Measurements from ENCODE around the gene MKLN1. TPM values are rescaled to one million over a fixed set of nuclear protein-coding genes. Genes with fewer than 3 reads are reported as not detected.

Gene MKLN1
- total and polyA plus RNA-seq, 7 donors: 14.7 to 70.8 (median 42.9) TPM

GRCh38 chr7:131483586-131483985 lies 155.9 kb downstream of the MKLN1 start:
- Histone ChIP-seq H3K36me3 (ENCODE audit: insufficient read depth in 1 of 2, low read depth in 1 of 2) (peaks cover 0 to 47% of the 10 kb centered on the region in 2 donors), H3K4me3 (no peak overlapping the region), H3K27ac (no peak overlapping the region), H3K4me1 (peaks cover 10% of the 10 kb centered on the region), H3K27me3 (ENCODE audit: insufficient read depth in 3 of 3, low read length in 2 of 3) (no peaks in the 10 kb centered on the region), H3K9me3 (no peaks in the 10 kb centered on the region)
- TF ChIP-seq, protein P1, sequence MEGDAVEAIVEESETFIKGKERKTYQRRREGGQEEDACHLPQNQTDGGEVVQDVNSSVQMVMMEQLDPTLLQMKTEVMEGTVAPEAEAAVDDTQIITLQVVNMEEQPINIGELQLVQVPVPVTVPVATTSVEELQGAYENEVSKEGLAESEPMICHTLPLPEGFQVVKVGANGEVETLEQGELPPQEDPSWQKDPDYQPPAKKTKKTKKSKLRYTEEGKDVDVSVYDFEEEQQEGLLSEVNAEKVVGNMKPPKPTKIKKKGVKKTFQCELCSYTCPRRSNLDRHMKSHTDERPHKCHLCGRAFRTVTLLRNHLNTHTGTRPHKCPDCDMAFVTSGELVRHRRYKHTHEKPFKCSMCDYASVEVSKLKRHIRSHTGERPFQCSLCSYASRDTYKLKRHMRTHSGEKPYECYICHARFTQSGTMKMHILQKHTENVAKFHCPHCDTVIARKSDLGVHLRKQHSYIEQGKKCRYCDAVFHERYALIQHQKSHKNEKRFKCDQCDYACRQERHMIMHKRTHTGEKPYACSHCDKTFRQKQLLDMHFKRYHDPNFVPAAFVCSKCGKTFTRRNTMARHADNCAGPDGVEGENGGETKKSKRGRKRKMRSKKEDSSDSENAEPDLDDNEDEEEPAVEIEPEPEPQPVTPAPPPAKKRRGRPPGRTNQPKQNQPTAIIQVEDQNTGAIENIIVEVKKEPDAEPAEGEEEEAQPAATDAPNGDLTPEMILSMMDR (IDR thresholded peaks at IDR 0.05): no peak
- DNase-seq (no peak), ATAC-seq (no peak)
- WGBS, 3 donors: 95 to 98% (median 96%) methylated on average over 2 of the region's 2 CpGs
- intact Hi-C loops (cut with DNase I): no loop called here

DNA sequence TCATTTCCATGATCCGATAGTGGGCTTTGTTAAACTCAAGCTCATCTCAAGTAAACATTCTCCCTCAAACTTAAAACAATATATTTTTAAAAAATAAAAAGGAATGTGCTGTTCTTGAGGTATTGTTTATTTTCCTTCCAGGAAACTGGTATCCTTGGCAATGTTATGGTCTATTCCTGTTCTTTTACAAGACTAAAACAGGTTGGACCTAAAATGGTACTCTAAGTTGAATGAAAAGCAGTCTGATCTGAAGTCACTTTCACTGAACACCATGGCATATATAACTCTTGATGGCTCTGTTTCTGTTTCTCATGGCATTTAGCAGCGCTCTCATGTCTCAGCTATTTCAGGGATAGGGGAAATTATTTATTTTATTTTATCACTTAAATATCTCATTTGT lies 158.7 kb downstream of the MKLN1 start:
- no peak overlapping the region for H3K27ac ChIP-seq
- peaks cover 0 to 36% of the 10 kb centered on the region in 2 donors for H3K36me3 ChIP-seq (ENCODE audit: insufficient read depth in 1 of 2, low read depth in 1 of 2)
- no peak for ATAC-seq
- no peaks in the 10 kb centered on the region for H3K27me3 ChIP-seq (ENCODE audit: insufficient read depth in 3 of 3, low read length in 2 of 3)
- no peak overlapping the region for H3K4me3 ChIP-seq
- no peaks in the 10 kb centered on the region for H3K4me1 ChIP-seq
- DNase-seq: no peak
- TF ChIP-seq, protein P1 (IDR thresholded peaks at IDR 0.05): no peak
- intact Hi-C loops (cut with DNase I): no loop called here
- H3K9me3 ChIP-seq: no peaks in the 10 kb centered on the region
- WGBS, 3 donors: 84 to 91% (median 87%) methylated on average over 2 of the region's 2 CpGs

DNA sequence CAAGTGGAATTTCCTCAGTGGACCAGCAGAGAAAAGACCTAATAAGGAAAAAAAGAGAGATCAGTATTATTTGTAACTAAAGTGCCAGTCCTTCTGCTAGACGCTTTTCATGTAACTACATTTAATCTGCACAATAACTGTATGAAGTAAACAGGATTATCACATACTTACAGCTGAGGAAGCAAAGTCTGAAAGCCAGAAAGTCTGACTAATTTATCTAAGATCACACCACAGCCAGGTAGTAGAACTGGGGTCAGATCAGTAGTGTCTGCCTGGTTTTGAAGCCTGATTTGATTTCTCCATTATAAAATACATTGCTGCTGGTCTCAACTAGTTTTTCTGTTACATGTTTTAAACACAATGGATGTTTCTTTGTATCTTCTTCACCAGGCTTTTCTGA lies 159.5 kb downstream of the MKLN1 start:
- intact Hi-C loops (cut with DNase I): no loop called here
- no peak overlapping the region for H3K4me3 ChIP-seq
- peaks cover 0 to 35% of the 10 kb centered on the region in 2 donors for H3K36me3 ChIP-seq (ENCODE audit: insufficient read depth in 1 of 2, low read depth in 1 of 2)
- no peaks in the 10 kb centered on the region for H3K27me3 ChIP-seq (ENCODE audit: insufficient read depth in 3 of 3, low read length in 2 of 3)
- ATAC-seq (no peak), DNase-seq (no peak)
- no peaks in the 10 kb centered on the region for H3K9me3 ChIP-seq
- no peak overlapping the region for H3K27ac ChIP-seq
- WGBS, 3 donors: 81 to 91% (median 83%) methylated on average over 1 of the region's 1 CpG
- TF ChIP-seq, protein P1 (IDR thresholded peaks at IDR 0.05): no peak
- H3K4me1 ChIP-seq: no peaks in the 10 kb centered on the region

DNA sequence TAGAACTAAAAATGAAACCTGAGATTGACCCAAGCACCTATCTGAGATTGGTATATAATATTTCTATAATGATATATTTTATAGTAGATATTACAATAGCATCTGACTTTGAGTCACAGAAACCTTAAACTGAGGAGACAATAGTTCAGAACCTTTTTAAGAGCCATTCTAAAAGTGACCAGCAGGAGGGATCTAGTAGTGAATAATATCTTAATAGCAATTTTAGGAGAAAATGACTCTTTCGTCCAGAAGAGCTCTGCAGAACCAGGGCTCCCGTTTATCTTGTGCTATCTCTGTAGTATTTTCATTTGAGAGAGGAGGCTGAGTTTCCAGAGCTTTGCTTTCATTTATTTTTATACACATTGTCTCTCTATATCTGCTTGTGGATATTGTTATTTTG lies 160.7 kb downstream of the MKLN1 start:
- WGBS, 3 donors: 67 to 76% (median 76%) methylated on average over 2 of the region's 2 CpGs
- no peak overlapping the region for H3K27ac ChIP-seq

DNA sequence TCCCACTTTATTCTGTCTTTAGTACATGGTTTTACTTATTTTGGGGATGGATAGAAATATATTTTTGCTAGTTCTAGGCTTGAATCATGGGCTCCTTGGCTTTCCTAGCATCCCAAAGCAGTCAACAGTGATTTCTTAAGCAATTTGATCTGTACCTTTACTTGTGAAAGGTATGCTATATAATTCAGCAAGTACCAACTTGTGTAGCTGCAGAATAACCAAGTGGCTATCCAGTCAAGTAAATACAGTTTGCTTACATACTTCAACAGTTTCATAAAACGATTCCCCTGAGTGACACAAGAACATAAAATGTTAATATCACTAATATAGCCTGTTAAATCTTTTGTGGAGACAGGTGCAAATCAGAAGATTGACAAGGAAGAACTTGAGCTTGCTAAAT lies 161.5 kb downstream of the MKLN1 start:
- no peaks in the 10 kb centered on the region for H3K4me1 ChIP-seq
- DNase-seq (no peak), ATAC-seq (no peak)
- H3K9me3 ChIP-seq: no peaks in the 10 kb centered on the region
- 42 to 76% (median 51%) methylated on average over 1 of the region's 1 CpG for WGBS, 3 donors
- H3K27ac ChIP-seq: no peak overlapping the region
- no peak overlapping the region for H3K4me3 ChIP-seq
- H3K27me3 ChIP-seq (ENCODE audit: insufficient read depth in 3 of 3, low read length in 2 of 3): no peaks in the 10 kb centered on the region
- TF ChIP-seq, protein P1 (IDR thresholded peaks at IDR 0.05): no peak
- intact Hi-C loops (cut with DNase I): no loop called here
- H3K36me3 ChIP-seq (ENCODE audit: insufficient read depth in 1 of 2, low read depth in 1 of 2): peaks cover 0 to 23% of the 10 kb centered on the region in 2 donors

More for the DNA sequence above, 160.7 kb downstream of the MKLN1 start:
- TF ChIP-seq, protein P1 (IDR thresholded peaks at IDR 0.05): peak; percentile 20
- ATAC-seq: no peak
- H3K4me1 ChIP-seq: no peaks in the 10 kb centered on the region
- H3K9me3 ChIP-seq: no peaks in the 10 kb centered on the region
- H3K27me3 ChIP-seq (ENCODE audit: insufficient read depth in 3 of 3, low read length in 2 of 3): no peaks in the 10 kb centered on the region
- DNase-seq: no peak
- intact Hi-C loops (cut with DNase I): no loop called here
- peaks cover 0 to 26% of the 10 kb centered on the region in 2 donors for H3K36me3 ChIP-seq (ENCODE audit: insufficient read depth in 1 of 2, low read depth in 1 of 2)
- H3K4me3 ChIP-seq: no peak overlapping the region
